Spleen (tissue), 7 donors: Measurements from ENCODE around the gene GPR62.

ENCODE experiments used
- CTCF ChIP-seq, 11 experiments: fragments of 200-600 bp in 7 of 11; fragments of 450-650 bp in 4 of 11; sonication (generic) in 4 of 11; IDR thresholded peaks in 8 of 11; conservative IDR thresholded peaks in 3 of 11; 1 replicate in 7 of 11; 2 replicates in 4 of 11; pipeline versions ENCODE4 v1.4.0 to v1.8.0; 2016 to 2021; ENCODE audit warnings: antibody characterized with exemption in 11 of 11, inconsistent platforms in 4 of 11, mild to moderate bottlenecking in 1 of 11
- POLR2A ChIP-seq, 3 donors: fragments of 450-650 bp; IDR thresholded peaks; one replicate each; pipeline ENCODE4 v1.5.1; 2017; ENCODE audit warnings: antibody characterized with exemption in 3 of 3, mild to moderate bottlenecking in 1 of 3
- donor health status: DM: no; HTN: no; CAD: no; lungs with moderate emphysema.
- donor health status: DM: no; HTN: no; CAD: no.
- donor health status: DM: no; HTN: no; CAD: no.

- no peak for TF ChIP-seq POLR2A (IDR thresholded peaks at IDR 0.05)
- peak in 8 of 11 experiments; percentile 26 to 55 (median 44) for TF ChIP-seq CTCF (IDR thresholded peaks at IDR 0.05 in 8 of 11, conservative IDR thresholded peaks at IDR 0.05 in 3 of 11)
Observed at GRCh38 chr3:51955893-51956770, 951 bp downstream of the GPR62 start.
